Measurements from ENCODE around the gene RNF207. TPM values are rescaled to one million over a fixed set of nuclear protein-coding genes. Genes with fewer than 3 reads are reported as not detected.

The RNF207 gene
- 10 to 100 TPM; 35.8 to 38.3 TPM for total RNA-seq
- long read RNA-seq, transcript RNF207-201 (18 exons, 3,924 nt) = major isoform, 10 of 44 reads
- long read RNA-seq, partial matches to known transcripts = 16 of 44 reads
- long read RNA-seq, other reads (novel, unspliced or antisense) = 14 of 44 reads

GRCh38 chr1:6205849-6206519 is at the start of gene RNF207:
Gene RNF207, plus strand, starts transcription at chr1:6206119. Its CDS starts 417 bp downstream, at chr1:6206536.
- DNase-seq = peak; percentile 74
- ATAC-seq = peak; percentile 54 to 77
- intact Hi-C loops (cut with DNase I) = loop anchor here in 1 of 2 donors (5.0 kb wide), 1 partner anchor 36 kb away; the partner anchor contains the start of gene HES3

GRCh38 chr1:6157132-6157527 is 48.8 kb upstream of the RNF207 start:
- intact Hi-C loops (cut with DNase I) = no loop called here
- no peak for DNase-seq
- ATAC-seq = no peak

GRCh38 chr1:6157528-6158174 is 48.3 kb upstream of the RNF207 start:
- ATAC-seq (peak in 1 of 2 donors; percentile 38), DNase-seq (no peak)
- intact Hi-C loops (cut with DNase I) = no loop called here

- intact Hi-C loops (cut with DNase I) = no loop called here
- ATAC-seq (no peak), DNase-seq (no peak)
Measured at GRCh38 chr1:6158181-6158580, 47.7 kb upstream of the RNF207 start.

GRCh38 chr1:6162341-6162740 is 43.6 kb upstream of the RNF207 start:
- DNase-seq = no peak
- ATAC-seq = no peak
- intact Hi-C loops (cut with DNase I) = no loop called here

- DNase-seq (no peak), ATAC-seq (no peak)
- intact Hi-C loops (cut with DNase I) = no loop called here
Measured at GRCh38 chr1:6162773-6163172, 43.1 kb upstream of the RNF207 start.

- intact Hi-C loops (cut with DNase I) = no loop called here
- ATAC-seq = no peak
- no peak for DNase-seq
Measured at GRCh38 chr1:6163191-6163972, 42.5 kb upstream of the RNF207 start.

- DNase-seq = no peak
- no peak for ATAC-seq
- intact Hi-C loops (cut with DNase I) = no loop called here
Measured at GRCh38 chr1:6163973-6164617, 41.8 kb upstream of the RNF207 start.

GRCh38 chr1:6165027-6165426 is 40.9 kb upstream of the RNF207 start:
- intact Hi-C loops (cut with DNase I) = no loop called here
- no peak for DNase-seq

GRCh38 chr1:6165441-6165985 is 40.4 kb upstream of the RNF207 start:
- DNase-seq (no peak), ATAC-seq (no peak)
- intact Hi-C loops (cut with DNase I) = no loop called here

More at GRCh38 chr1:6165027-6165426, 40.9 kb upstream of the RNF207 start:
- ATAC-seq = no peak

- DNase-seq = no peak
- no peak for ATAC-seq
- intact Hi-C loops (cut with DNase I) = no loop called here
Measured at GRCh38 chr1:6166221-6166620, 39.7 kb upstream of the RNF207 start.

GRCh38 chr1:6166655-6167390 is 39.1 kb upstream of the RNF207 start:
- no peak for DNase-seq
- no peak for ATAC-seq
- intact Hi-C loops (cut with DNase I) = no loop called here

- no peak for DNase-seq
- no peak for ATAC-seq
- intact Hi-C loops (cut with DNase I) = no loop called here
Measured at GRCh38 chr1:6167391-6168303, 38.3 kb upstream of the RNF207 start.

GRCh38 chr1:6168947-6169586 is 36.9 kb upstream of the RNF207 start:
- DNase-seq = no peak

GRCh38 chr1:6170116-6170741 is 35.7 kb upstream of the RNF207 start:
- ATAC-seq (no peak), DNase-seq (no peak)
- intact Hi-C loops (cut with DNase I) = loop anchor here in 1 of 2 donors (10.0 kb wide), 1 partner anchor 115 kb away; no protein-coding TSS in a partner anchor

More at GRCh38 chr1:6168947-6169586, 36.9 kb upstream of the RNF207 start:
- intact Hi-C loops (cut with DNase I) = no loop called here
- no peak for ATAC-seq

- peak in 1 of 2 donors; percentile 32 for ATAC-seq
- DNase-seq = no peak
Measured at GRCh38 chr1:6170742-6171201, 35.1 kb upstream of the RNF207 start.

More at GRCh38 chr1:6170742-6171201, 35.1 kb upstream of the RNF207 start:
- intact Hi-C loops (cut with DNase I) = loop anchor here in 1 of 2 donors (10.0 kb wide), 1 partner anchor 116 kb away; no protein-coding TSS in a partner anchor
